Caco-2 (cell line): ENCODE data around the gene WNT16. TPM values are rescaled to one million over a fixed set of nuclear protein-coding genes. Genes with fewer than 3 reads are reported as not detected.

Experiments
- BruUV-seq: library from RNA; stranded (reverse); fragments of 400-500 nt; replicated peaks from 2 replicates; lab custom pipeline; 2021; lab: Mats Ljungman, UMichigan
- CTCF ChIA-PET: fragments of 300-600 bp; sonication (Branson Sonifier 250); formaldehyde crosslinking; loops from one replicate; lab custom pipeline; 2022; ENCODE audit warnings: antibody characterized with exemption; lab: Charles Lee
- POLR2A ChIA-PET: fragments of 300-600 bp; sonication (Branson Sonifier 250); formaldehyde crosslinking; loops from one replicate; lab custom pipeline; 2022; ENCODE audit warnings: antibody characterized with exemption; lab: Charles Lee
- DNase-seq, 2 experiments: peaks; one replicate each; pipeline versions ENCODE4 v3.0.0 to v3.0.0-alpha.2; 2020 to 2022
- H3K27me3 ChIP-seq: replicated peaks from 2 replicates; pipeline ENCODE4 v1.6.0; 2011; ENCODE audit warnings: low read length; ENCODE audit not compliant: control insufficient read depth, insufficient read depth
- H3K36me3 ChIP-seq: 2 replicates; pipeline ENCODE4 v1.5.1; 2011; ENCODE audit warnings: low read length; ENCODE audit not compliant: control insufficient read depth, insufficient read depth
- H3K4me1 ChIP-seq: fragments of 250-450 bp; sonication (Bioruptor Pico); 2 replicates; pipeline ENCODE4 v1.5.1; 2020; ENCODE audit warnings: mild to moderate bottlenecking
- H3K4me3 ChIP-seq: 2 replicates; pipeline ENCODE4 v1.5.1; 2011; ENCODE audit warnings: low read depth, mild to moderate bottlenecking, control low read depth, low read length
- H3K9me3 ChIP-seq: fragments of 250-450 bp; sonication (Bioruptor Pico); 2 replicates; pipeline ENCODE4 v1.5.1; 2020; ENCODE audit warnings: mild to moderate bottlenecking, moderate library complexity
- H3K27ac Mint-ChIP-seq: one replicate; pipeline ENCODE4 v1.8.0; 2022; ENCODE audit warnings: mixed read lengths; ENCODE audit not compliant: unreplicated experiment
- H3K27me3 Mint-ChIP-seq: one replicate; pipeline ENCODE4 v1.8.0; 2022; ENCODE audit warnings: mixed read lengths; ENCODE audit not compliant: insufficient read depth, unreplicated experiment
- H3K36me3 Mint-ChIP-seq: one replicate; pipeline ENCODE4 v1.8.0; 2022; ENCODE audit warnings: mild to moderate bottlenecking, mixed read lengths; ENCODE audit not compliant: insufficient read depth, unreplicated experiment
- H3K4me1 Mint-ChIP-seq: one replicate; pipeline ENCODE4 v1.8.0; 2022; ENCODE audit warnings: low read depth, mixed read lengths; ENCODE audit not compliant: unreplicated experiment
- H3K4me3 Mint-ChIP-seq: one replicate; pipeline ENCODE4 v1.8.0; 2022; ENCODE audit warnings: mild to moderate bottlenecking, moderate library complexity, mixed read lengths; ENCODE audit not compliant: unreplicated experiment
- H3K9me3 Mint-ChIP-seq: one replicate; pipeline ENCODE4 v1.8.0; 2022; ENCODE audit warnings: mixed read lengths; ENCODE audit not compliant: unreplicated experiment
- intact Hi-C: fragments of 100-400 bp; cut with micrococcal nuclease; formaldehyde crosslinking; loops from one replicate; pipeline ENCODE4 v1.10.0; 2022; ENCODE audit not compliant: unreplicated experiment
- total RNA-seq: library from RNA; stranded (reverse); gene quantifications from 2 replicates; pipeline ENCODE4 v1.2.3, GENCODE V29; 2022
- TF ChIP-seq, protein P1 (sequence below), 2 experiments: fragments of 200-600 bp in 1 of 2; IDR thresholded peaks; 1 replicate in 1 of 2; 2 replicates in 1 of 2; pipeline versions ENCODE4 v1.5.1 to v1.8.0; 2011 to 2022; ENCODE audit warnings: antibody characterized with exemption in 1 of 2, control low read depth in 1 of 2, inconsistent platforms in 1 of 2, low read depth in 1 of 2, low read length in 1 of 2, mild to moderate bottlenecking in 1 of 2, moderate library complexity in 1 of 2; ENCODE audit not compliant: insufficient read depth in 1 of 2, severe bottlenecking in 1 of 2, unreplicated experiment in 1 of 2

The WNT16 gene
- total RNA-seq, 1 experiment from 2014 or later: not detected

- Mint-ChIP-seq H3K4me1 (no peaks in the 10 kb centered on the region), H3K27ac (no peak overlapping the region), H3K27me3 (peaks cover 16% of the 10 kb centered on the region), H3K4me3 (no peak overlapping the region), H3K36me3 (no peaks in the 10 kb centered on the region), H3K9me3 (peaks cover 11% of the 10 kb centered on the region)
- no TSS peak for BruUV-seq
- TF ChIP-seq, protein P1, sequence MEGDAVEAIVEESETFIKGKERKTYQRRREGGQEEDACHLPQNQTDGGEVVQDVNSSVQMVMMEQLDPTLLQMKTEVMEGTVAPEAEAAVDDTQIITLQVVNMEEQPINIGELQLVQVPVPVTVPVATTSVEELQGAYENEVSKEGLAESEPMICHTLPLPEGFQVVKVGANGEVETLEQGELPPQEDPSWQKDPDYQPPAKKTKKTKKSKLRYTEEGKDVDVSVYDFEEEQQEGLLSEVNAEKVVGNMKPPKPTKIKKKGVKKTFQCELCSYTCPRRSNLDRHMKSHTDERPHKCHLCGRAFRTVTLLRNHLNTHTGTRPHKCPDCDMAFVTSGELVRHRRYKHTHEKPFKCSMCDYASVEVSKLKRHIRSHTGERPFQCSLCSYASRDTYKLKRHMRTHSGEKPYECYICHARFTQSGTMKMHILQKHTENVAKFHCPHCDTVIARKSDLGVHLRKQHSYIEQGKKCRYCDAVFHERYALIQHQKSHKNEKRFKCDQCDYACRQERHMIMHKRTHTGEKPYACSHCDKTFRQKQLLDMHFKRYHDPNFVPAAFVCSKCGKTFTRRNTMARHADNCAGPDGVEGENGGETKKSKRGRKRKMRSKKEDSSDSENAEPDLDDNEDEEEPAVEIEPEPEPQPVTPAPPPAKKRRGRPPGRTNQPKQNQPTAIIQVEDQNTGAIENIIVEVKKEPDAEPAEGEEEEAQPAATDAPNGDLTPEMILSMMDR (IDR thresholded peaks at IDR 0.05; ENCODE audit: insufficient read depth in 1 of 2, low read depth in 1 of 2, low read length in 1 of 2, severe bottlenecking in 1 of 2, unreplicated experiment in 1 of 2): no peak
- CTCF ChIA-PET: no interaction called here
- no peaks in the 10 kb centered on the region for H3K4me1 ChIP-seq
- H3K27me3 ChIP-seq: no peaks in the 10 kb centered on the region
- no peak overlapping the region for H3K4me3 ChIP-seq
- POLR2A ChIA-PET: no interaction called here
- peaks cover 4% of the 10 kb centered on the region; the same call in 1 of the 2 replicates for H3K9me3 ChIP-seq
- no peak for DNase-seq
- intact Hi-C loops: no loop called here
- H3K36me3 ChIP-seq: no peaks in the 10 kb centered on the region
Measured at GRCh38 chr7:121306565-121306964, 22.2 kb upstream of the WNT16 start.

DNA sequence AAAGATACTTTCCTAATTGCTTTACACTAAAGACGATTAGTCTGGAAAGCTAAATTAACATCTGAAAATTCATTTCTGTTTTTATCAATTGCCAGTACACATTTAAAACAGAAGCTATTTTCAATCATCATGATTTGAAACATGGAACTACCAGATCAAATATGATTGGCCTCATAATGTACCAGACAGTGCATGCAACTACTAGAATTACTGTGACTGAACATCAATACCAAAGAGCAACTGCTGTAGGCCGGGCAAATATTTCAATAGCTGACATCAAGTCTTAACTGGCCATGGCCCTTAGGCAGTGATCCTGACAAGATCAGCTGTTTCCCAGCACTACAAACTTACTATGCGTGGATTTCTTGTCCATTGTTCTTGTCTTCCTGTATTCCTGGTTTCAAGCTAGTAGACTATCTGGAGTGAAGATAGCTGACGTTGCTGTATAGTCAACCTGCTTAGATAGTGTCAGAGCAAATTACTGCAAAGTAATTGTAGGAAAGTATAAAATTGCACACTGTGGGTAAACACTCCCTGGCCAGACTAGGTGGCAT, 21.7 kb upstream of the WNT16 start:
- Mint-ChIP-seq H3K9me3 (peaks cover 11% of the 10 kb centered on the region), H3K27ac (no peak overlapping the region), H3K4me3 (no peak overlapping the region), H3K27me3 (peaks cover 15% of the 10 kb centered on the region), H3K36me3 (no peaks in the 10 kb centered on the region), H3K4me1 (no peaks in the 10 kb centered on the region)
- CTCF ChIA-PET: no interaction called here
- no peaks in the 10 kb centered on the region for H3K36me3 ChIP-seq
- H3K4me3 ChIP-seq: no peak overlapping the region
- DNase-seq: no peak
- H3K27me3 ChIP-seq: no peaks in the 10 kb centered on the region
- H3K4me1 ChIP-seq: no peaks in the 10 kb centered on the region
- BruUV-seq: no TSS peak
- POLR2A ChIA-PET: no interaction called here
- intact Hi-C loops: no loop called here
- peaks cover 4% of the 10 kb centered on the region; the same call in 1 of the 2 replicates for H3K9me3 ChIP-seq
- TF ChIP-seq, protein P1 (IDR thresholded peaks at IDR 0.05; ENCODE audit: insufficient read depth in 1 of 2, low read depth in 1 of 2, low read length in 1 of 2, severe bottlenecking in 1 of 2, unreplicated experiment in 1 of 2): no peak

DNA sequence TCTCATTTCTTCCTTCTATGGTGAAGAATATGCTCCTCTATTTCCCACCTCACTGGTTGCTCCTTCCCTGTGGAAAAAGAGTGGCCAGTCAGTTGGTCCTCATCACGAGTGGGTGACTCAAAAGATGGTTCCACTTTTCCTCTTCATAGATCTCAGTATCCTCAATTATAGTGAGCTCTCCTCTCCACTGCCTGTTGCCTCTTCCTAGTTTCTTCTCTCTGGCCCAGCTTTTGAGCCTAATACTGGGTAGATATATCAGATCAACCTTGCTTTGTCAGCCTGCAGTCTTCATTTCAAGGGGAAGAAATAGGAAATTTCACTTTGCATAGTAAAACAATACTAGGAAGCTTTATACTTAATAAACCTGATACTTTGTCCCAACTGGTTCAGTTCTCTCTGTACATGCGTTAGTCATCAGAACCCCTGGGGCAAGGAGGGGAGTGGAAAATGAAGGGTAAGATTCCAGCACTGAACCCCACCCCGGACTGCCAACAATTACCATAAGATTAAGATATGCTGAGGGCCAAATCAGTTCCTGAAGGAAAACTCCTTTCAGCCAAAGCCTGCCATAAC, 15.5 kb upstream of the WNT16 start:
- no peaks in the 10 kb centered on the region for H3K4me1 ChIP-seq
- CTCF ChIA-PET: no interaction called here
- H3K27me3 Mint-ChIP-seq: peaks cover 13% of the 10 kb centered on the region
- H3K4me3 Mint-ChIP-seq: no peak overlapping the region
- no peaks in the 10 kb centered on the region for H3K4me1 Mint-ChIP-seq
- H3K36me3 ChIP-seq: no peaks in the 10 kb centered on the region
- TF ChIP-seq, protein P1 (IDR thresholded peaks at IDR 0.05; ENCODE audit: insufficient read depth in 1 of 2, low read depth in 1 of 2, low read length in 1 of 2, severe bottlenecking in 1 of 2, unreplicated experiment in 1 of 2): no peak
- BruUV-seq: no TSS peak
- H3K27me3 ChIP-seq: no peaks in the 10 kb centered on the region
- peaks cover 4% of the 10 kb centered on the region; the same call in 1 of the 2 replicates for H3K9me3 ChIP-seq
- no peak overlapping the region for H3K4me3 ChIP-seq
- H3K9me3 Mint-ChIP-seq: peaks cover 11% of the 10 kb centered on the region
- no peak overlapping the region for H3K27ac Mint-ChIP-seq
- POLR2A ChIA-PET: no interaction called here
- intact Hi-C loops: no loop called here
- H3K36me3 Mint-ChIP-seq: no peaks in the 10 kb centered on the region
- no peak for DNase-seq
